K562 (cell line): ENCODE data around the gene DYNC1H1.

Experiments
- CREB5 ChIP-seq: fragments of 250-450 bp; sonication (Bioruptor Pico); IDR thresholded peaks from 2 replicates; pipeline ENCODE4 v1.5.0; 2020; ENCODE audit warnings: mild to moderate bottlenecking
- ELF1 ChIP-seq: fragments of 200-800 bp; sonication (Bioruptor generic); IDR thresholded peaks from 2 replicates; pipeline ENCODE4 v1.6.1; 2016; ENCODE audit warnings: missing genetic modification characterization, missing compliant biosample characterization
- FOXP4 ChIP-seq: sonication (generic); formaldehyde crosslinking; IDR thresholded peaks from 2 replicates; pipeline ENCODE4 v1.8.0; 2022; ENCODE audit warnings: mild to moderate bottlenecking, missing genetic modification reagents, borderline replicate concordance
- SIN3B ChIP-seq: fragments of 450-650 bp; IDR thresholded peaks from 2 replicates; pipeline ENCODE4 v1.6.1; 2017; ENCODE audit warnings: low read depth, mild to moderate bottlenecking, moderate library complexity
- ZNF274 ChIP-seq: IDR thresholded peaks from 2 replicates; pipeline ENCODE4 v1.6.1; 2011; ENCODE audit warnings: low read depth, mild to moderate bottlenecking, low read length, moderate library complexity, borderline replicate concordance
- ZNF583 ChIP-seq: fragments of 250-450 bp; sonication (Bioruptor Pico); IDR thresholded peaks from 2 replicates; pipeline ENCODE4 v1.4.0; 2020
- ZNF584 ChIP-seq: fragments of 200-800 bp; sonication (Bioruptor generic); IDR thresholded peaks from 2 replicates; pipeline ENCODE4 v1.6.1; 2016; ENCODE audit warnings: low read depth, mild to moderate bottlenecking, missing genetic modification characterization, missing compliant biosample characterization
- TF ChIP-seq, protein P1 (sequence below), 3 experiments: IDR thresholded peaks in 2 of 3; conservative IDR thresholded peaks in 1 of 3; 2 replicates each; pipeline ENCODE4 v1.5.1; 2011 to 2012; ENCODE audit warnings: low read length in 3 of 3, mild to moderate bottlenecking in 3 of 3, control low read depth in 2 of 3, improper control_type of control experiment in 1 of 3, inconsistent platforms in 1 of 3, low read depth in 1 of 3, mixed read lengths in 1 of 3, moderate library complexity in 1 of 3; ENCODE audit not compliant: insufficient read depth in 2 of 3

DNA sequence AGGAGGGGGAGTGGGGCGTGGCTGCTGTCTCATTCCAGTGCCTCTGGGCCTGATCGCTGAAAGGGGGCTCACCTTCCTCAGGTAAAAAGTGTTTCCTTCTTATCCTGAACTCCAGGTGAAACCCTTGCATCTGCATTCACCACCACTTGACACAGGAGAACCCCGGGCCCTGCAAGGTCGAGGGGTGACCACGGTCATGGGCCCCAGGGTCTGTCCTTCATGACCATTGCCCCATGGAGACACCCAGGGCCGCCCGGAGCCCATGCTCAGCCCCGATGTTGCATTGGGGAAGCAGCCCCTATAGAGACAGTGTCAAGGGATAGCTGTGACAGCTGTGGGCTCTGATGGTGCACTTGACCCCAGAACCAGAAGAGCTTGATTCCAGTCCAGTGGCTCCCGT is 34.4 kb upstream of the DYNC1H1 start:
- no peak for TF ChIP-seq SIN3B
- TF ChIP-seq FOXP4 (CRISPR knock-in tag): no peak
- TF ChIP-seq CREB5 (CRISPR knock-in tag): no peak
- no peak for TF ChIP-seq ZNF583 (CRISPR knock-in tag)
- TF ChIP-seq ZNF274: no peak
- TF ChIP-seq ELF1 (tag): no peak
- TF ChIP-seq, protein P1, sequence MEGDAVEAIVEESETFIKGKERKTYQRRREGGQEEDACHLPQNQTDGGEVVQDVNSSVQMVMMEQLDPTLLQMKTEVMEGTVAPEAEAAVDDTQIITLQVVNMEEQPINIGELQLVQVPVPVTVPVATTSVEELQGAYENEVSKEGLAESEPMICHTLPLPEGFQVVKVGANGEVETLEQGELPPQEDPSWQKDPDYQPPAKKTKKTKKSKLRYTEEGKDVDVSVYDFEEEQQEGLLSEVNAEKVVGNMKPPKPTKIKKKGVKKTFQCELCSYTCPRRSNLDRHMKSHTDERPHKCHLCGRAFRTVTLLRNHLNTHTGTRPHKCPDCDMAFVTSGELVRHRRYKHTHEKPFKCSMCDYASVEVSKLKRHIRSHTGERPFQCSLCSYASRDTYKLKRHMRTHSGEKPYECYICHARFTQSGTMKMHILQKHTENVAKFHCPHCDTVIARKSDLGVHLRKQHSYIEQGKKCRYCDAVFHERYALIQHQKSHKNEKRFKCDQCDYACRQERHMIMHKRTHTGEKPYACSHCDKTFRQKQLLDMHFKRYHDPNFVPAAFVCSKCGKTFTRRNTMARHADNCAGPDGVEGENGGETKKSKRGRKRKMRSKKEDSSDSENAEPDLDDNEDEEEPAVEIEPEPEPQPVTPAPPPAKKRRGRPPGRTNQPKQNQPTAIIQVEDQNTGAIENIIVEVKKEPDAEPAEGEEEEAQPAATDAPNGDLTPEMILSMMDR (IDR thresholded peaks at IDR 0.05 in 2 of 3, conservative IDR thresholded peaks at IDR 0.05 in 1 of 3; ENCODE audit: insufficient read depth in 2 of 3, low read depth in 1 of 3, low read length in 3 of 3): no peak
- TF ChIP-seq ZNF584 (CRISPR knock-in tag): no peak
